Stimulated activated CD8-positive, alpha-beta memory T cell treated with anti-CD3 and anti-CD28 coated beads, Interleukin-12 subunit alpha, Interleukin-12 subunit beta, amount 100 ng/mL, for 1 hour (primary cell): Measurements from ENCODE around the gene RPL27.
A peak's percentile ranks its signal among the peaks of the same experiment; 100 is the strongest.

Experiments used
- DNase-seq: peaks from one replicate; pipeline ENCODE4 v3.0.0-alpha.2; 2020; ENCODE audit warnings: low read depth

The RPL27 gene

DNA sequence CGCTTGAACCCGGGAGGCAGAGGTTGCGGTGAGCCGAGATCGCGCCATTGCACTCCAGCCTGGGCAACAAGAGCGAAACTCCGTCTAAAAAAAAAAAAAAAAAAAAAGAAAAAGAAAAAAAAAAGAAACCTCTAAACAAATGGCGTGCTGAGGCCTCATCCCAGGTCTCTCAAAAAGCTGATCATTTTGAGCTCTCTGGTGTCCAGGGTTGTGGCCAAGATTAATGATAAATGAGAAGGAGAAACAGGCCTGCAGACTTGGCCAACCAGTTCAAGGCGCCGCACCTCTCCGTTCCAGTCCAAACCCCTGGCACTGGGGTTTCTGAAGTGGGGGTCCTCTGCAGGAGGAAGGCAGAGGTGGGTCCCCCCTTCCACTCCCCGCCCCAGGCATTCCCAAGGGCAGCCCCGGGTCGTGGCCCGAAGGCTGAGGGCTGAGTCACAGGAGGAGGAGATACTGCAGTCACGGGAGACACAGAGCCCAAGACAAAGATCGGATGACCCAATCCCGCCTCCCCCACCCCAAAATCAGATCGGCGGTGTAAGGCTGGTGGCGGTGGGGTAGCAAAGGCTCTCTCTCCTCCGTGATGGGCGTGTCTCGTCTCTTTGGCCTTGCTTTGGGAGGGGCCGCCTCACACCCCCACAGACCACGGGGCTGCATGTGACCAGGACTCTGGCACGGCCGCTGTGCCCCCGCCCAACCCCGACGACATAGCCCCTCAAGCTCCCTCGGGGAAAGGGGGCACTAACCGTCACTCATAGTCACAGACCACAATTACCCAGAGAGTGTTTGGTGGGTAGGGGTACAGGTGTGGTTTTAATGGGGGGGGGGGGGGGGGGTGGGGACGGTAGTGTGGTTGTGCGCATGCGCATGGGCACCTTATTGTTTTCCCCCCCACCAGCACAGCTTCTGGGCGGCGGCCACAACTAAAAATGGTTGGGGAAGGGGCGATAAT lies 22.8 kb downstream of the RPL27 start:
- DNase-seq: no peak

DNA sequence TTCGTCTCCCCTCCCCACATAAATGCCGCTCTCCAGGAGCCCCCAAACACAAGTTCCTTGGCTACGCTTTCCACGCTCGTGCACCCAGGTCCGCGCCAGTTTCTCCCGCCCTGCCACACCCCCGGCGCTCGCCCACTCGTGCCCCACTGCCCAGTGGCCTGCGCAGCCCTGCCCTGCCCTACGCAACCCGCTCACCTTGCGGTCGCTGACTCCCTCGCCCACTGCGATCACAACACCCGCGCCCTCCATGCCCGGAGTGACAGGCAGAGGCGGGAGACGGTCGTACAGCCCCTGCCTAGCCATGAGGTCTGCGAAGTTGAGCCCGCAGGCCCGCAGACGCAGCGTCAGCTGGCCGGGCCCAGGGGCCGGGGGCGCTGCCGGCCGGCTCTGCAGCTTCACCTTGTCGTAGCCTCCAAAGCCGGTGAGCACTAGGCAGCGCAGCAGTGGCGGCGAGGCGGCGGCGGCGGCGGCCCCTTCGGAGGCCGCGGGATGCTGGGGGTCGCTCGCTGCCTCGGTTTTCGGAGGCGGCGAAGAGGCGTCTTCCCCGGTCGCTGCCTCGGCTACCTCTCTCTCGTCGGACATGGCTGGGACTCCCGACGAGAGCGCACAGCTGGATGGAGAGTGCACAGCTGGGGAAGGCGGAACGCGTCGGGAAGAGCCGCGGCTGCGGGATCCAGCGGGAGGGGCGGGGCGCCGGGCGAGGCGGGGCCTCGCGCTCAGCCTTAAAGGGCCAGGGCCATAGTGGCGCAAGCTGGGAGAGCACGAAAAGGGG lies 23.7 kb downstream of the RPL27 start, which contains the start of gene VAT1:
VAT1 (minus strand) TSS at position 645 of the 772 bp plus-strand sequence; CDS start at position 582, 63 bp downstream.
- DNase-seq: peak; percentile 37

DNA sequence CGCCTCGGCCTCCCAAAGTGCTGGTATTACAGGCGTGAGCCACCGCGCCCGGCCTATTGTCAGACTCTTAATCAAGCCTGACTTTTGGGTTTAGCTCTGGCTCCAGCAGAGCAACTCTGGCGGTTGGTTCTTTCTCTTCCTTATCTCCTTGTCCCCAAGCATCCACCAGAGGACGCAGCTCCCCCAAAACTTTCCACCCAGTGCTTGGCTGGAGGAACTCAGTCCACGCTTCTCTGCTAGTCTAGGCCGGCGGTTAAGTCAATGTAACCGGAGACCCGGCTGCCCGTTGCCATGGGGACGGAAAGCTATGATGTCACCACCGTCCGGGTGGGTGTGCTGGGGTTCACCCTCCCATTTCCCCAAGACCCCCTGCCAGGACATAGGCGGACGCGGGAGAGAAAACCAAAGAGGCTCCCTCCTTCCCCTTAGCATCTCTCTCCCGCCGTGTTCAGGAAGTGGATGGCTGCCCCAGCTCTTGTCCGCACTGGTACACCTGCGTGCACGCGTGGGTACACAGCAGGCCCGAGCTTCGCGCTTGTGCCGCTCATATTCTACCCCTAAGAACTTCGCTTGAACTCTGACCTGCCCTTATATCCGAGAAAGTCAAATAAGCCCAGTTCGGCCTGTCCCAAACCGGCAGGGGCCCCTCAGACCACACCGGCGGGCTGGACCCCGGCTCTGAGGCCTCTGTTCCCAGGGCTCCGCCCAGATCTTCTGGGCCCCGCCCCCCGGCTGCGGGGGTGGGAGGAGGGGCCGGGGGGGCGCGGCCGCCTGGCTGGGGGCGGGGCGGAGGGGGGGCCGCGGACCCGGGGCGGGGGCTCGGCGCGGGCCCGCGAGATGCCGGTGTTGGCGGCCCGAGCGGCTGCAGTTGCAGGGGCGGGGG lies 26.4 kb downstream of the RPL27 start, which contains the start of gene RND2:
RND2 (plus strand) TSS at position 825 of the 883 bp plus-strand sequence. CDS start 117 bp downstream, outside the sequence.
- DNase-seq: peak; percentile 75

DNA sequence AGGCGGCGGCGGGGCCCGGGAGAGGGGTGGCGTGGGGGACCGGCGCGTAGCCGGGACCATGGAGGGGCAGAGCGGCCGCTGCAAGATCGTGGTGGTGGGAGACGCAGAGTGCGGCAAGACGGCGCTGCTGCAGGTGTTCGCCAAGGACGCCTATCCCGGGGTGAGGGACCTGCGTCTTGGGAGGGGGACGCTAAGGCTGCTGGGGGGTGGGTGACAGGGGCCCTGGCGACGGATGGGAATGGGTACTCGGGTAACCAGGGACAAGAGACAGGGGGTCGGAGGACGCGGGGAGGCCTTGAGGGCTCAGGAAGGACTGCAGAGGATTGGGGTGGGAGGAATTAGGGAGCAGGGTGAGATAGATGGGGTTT lies 27.1 kb downstream of the RPL27 start:
- no peak for DNase-seq

DNA sequence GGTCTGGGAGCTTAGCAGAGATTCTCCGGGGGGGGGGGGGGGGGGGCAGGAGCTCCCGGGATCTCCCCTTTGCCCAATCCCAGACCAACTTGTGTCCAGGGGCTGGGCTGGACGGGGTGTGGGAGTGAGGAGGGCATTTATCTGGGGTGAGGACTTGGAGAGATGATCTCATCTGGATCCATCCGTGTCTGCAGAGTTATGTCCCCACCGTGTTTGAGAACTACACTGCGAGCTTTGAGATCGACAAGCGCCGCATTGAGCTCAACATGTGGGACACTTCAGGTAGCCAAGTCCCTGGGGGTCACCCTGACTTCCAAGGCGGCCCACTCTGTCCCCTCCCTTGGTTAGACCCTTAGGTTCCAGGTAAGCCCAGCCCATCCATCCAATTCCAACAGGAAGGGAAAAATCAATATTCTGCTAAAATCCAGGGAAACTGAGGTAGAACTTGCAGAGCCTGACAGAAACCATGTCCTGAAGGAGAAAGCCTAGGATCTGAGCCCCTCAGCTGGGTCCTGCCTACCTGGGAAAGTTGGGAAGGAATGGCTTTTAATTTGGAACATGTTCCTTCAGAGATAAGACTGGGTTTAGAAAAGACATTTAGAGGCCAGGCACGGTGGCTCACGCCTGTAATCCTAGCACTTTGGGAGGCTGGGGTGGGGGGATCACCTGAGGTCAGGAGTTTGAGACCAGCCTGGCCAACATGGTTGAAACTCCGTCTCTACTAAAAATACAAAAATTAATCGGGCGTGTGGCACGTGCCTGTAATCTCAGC lies 27.7 kb downstream of the RPL27 start:
- no peak for DNase-seq

DNA sequence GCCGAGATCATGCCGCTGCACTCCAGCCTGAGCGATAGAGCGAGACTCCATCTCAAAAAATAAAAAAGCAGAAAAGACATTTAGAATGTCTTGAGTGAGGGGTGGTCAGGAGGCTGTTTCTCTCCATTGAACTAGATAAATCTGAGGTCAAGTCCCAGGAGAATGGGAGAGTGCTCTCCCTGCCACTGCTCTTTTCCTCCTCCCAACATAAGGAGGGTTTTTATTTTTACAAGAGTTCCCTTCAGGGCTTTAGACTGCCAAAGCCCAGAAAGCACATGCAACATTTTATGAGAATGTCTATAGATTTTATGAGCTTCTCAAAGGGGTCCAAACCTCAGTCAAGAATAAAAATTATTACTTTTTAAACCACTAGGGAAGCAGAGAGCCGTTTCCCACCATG lies 28.4 kb downstream of the RPL27 start:
- no peak for DNase-seq

DNA sequence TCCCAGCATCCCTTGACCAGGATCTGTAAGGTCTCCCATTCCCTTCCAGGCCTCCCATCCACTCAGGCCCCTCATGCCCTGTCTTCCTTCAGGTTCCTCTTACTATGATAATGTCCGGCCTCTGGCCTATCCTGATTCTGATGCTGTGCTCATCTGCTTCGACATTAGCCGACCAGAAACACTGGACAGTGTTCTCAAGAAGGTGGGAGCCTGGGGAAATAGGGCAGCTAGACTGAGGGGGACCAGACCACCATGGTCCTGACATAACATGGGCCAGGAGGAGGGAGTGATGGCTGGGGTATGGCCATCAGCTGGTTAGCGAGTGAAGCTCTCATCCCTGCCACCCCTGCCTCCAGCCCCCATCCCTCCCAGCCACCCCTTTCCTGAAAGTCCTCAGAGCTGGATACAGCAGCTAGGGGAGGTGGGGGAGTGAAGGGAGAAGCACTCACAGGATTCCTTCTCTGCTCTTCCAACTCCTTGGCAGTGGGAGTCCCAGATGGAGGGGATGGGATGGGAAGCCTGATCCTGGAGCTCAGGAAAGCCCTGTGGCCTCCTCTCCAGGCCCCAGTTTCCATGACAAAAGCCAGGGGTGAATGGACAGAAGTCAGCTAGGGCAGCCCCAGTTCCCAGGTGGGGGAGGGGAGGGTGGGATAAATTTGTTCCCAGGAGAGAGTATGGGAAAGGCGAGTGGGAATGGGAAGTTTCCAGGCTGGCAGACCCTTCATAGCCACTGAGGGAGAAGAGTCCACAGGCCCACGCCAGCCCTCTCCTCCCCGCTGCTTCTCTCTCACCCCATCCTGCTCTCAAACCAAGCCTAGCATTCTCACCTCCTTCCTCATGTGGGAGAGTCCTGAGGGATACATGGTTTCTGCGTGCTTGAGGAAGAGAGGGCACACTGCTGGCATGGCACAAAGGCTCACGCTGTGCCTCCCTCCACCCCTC lies 29.1 kb downstream of the RPL27 start:
- DNase-seq: no peak

DNA sequence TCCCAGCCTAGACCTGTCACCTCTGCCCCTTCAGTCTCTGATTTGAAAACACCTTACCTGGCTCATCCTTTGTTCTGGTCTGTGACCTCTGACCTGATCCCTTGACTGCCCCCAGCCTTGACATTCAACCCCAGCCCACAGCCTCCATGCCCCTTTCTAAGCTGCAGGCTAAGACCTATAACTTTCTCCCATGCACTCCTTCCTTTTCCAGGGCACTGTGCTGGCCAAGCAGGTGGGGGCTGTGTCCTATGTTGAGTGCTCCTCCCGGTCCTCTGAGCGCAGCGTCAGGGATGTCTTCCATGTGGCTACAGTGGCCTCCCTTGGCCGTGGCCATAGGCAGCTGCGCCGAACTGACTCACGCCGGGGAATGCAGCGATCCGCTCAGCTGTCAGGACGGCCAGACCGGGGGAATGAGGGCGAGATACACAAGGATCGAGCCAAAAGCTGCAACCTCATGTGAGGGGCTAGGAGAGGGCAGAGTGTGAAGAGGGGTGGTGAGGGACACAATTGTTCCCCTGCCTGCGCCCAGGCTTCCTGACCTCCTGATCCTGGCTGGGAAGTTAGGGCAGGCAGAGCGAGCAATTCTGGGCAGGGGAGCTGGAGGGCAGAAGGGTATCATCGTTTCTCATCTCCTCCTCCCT lies 30.1 kb downstream of the RPL27 start:
- DNase-seq: no peak

DNA sequence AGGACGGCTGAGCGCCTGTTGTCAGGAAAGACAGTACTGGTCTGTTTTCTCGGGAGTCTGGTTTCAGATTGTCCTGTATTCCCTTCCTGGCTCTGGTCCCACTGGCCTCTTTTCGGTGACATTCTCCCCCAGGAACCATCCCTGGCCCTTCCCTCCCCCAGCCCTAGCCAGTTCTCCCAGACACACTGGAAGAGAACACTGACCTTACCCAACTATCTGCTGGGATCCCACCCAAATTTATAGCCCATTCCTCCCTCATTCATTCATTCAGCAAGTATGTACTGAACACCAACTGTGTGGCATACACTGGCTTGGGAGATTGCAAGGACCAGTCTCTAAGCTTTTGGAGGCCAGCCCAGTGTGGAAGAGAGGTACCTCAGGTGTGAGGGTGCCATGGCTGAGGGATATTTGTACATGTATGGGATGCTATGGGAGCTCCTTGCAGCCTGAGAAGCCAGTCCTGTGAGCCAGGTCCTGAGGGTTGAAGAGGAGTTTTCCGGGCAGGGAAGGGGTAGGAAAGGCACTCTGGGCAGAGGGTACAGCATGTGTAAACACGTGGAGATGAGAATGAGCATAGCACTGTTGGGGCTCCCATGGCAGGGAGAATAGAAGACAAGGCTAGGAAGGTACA lies 32.0 kb downstream of the RPL27 start:
- DNase-seq: no peak

DNA sequence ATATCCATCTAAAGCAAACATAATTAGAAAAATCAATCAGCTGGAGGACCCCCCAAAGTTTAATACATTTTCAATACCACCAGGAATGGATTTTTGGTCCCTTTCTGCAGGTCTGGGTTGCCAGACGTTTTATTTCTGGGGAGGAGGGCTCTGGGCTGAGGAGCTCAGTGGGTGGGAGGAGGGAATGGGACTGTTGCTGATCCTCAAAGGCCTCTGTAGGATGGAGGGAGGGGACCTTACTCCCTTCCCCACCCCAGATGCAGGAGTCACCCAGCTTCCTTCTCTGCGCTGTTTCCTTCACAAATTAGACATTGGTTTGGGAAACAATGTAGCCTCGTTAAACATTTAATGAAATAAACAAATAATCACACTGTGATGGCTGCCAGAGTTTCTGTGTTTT lies 33.4 kb downstream of the RPL27 start:
- DNase-seq: no peak

DNA sequence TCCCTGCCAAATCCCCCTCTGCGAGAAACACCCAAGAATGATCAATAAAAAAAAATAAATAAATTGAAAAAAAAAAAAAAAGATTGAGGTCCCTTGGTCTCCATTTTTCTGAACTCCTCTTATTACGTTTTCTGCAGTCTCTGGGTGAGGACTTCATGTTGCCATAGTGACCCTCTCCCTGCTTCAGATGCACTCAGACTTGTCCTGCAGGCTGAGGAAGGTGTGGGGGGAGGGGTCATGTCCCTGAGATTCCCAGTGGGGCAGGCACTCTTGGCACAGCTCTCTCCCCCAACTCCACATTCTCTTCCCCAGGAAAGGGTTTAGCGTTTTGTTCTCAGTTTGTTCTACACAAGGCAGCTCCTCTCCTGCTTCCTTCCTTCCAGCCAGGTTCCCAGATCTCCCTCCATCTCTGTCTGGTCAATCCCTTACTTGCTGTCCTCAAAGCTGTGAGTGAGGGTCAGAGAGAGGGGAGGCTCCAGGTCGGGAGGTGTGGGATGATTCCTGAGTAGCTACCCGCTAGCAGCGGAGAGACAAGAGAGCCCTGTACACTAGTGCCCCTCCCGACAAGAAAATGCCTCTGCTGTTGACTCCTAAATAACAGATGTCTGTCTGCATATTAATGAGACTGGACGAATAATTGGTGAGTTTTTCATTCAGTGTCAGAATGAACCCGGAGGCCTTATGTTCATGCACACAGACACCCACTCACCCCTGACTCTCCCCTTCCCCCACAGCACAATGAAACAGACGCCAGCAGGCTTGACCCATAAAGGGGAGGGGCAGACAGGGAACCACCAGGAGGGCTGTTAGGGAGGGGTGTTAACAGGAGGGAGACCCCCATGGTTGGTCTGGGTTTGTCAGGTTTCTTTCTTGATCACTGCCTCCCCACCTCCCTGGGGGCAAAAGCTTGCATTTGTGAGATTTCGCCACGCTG lies 36.0 kb downstream of the RPL27 start:
- no peak for DNase-seq

DNA sequence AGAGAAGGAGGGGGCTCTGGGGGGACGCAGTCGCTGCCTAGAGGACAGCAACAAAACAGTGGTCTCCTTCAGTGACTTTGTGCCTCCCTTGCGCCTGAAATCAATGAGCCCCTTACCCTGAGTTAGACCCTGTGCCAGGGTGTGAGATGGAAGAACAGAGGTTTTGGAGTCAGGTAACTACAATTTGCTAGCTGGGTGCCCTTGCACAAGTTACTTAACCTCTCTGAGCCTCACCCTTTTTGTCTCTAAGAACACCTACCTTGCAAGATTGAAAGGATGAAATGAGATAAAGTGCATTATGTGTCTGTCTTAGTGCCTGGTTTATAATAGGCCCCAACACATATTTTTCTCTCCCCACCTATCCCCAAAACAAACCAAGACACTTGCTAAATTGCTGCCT lies 36.7 kb downstream of the RPL27 start:
- DNase-seq: no peak

DNA sequence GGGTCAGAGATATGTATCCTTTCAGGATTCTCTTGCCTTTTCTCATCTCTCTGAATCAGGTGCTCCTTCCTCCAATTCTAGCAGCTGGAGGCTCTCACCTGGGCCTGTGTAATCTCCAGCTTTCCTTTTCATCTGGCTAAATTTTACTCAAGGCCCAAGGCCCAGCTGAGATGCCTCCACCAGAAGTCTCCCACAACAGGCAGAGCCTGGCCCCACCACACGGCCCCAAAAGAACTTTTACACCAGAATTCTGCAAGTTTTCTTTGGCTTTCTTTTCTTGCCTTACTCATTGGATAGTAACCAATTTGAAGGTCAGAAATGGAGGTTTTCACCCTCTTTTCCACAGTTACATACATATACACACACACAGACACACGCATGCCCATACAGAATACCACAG lies 41.4 kb downstream of the RPL27 start:
- no peak for DNase-seq

DNA sequence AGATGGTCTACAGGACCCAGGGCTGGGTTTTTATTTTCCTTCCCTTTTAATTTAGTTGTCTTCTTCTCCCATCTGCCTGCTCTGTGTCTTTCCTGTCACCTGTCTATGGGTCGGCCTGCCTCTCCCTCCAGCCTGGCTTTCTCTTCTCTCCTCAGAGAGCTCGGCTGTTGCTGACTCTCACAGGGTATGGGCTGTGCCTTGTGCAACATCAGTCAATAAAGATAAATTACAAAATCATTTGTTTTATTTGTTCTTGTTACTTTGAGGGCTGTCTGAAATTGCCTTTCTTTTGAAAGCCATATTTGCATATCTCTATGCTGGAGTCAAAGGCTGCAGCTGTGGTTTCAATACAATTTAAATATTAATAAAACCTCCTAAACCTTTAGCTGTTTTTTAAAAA lies 42.4 kb downstream of the RPL27 start:
- no peak for DNase-seq

DNA sequence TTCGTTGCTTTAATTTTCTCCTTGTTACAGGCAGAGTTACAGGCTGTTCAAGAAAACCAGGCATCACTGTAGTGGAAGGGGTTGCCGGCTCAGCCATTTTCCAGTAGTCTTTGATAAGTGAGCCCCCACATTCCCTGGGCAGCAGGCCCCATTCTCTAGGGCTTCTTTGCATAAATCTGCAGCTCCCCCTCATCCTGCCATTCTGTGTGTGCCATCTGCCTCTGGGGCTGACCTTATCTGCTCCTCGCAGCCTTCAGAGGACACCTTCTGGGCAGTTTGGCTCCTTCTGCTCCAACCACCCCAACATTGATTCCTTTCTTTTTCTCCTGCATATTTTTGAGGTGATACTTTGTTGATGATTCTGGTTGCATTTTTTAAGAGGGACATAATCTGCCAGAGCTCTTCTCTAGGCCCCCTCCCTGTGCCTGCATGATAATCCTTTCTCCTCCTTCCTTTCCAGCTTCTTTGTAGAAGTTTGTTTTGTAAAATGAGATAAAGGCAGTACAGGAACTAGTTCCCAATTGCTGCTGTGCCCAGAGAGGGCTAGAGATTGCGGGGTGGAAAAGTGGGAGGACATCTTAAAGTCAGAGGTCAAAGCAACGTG lies 43.9 kb downstream of the RPL27 start:
- DNase-seq: no peak

DNA sequence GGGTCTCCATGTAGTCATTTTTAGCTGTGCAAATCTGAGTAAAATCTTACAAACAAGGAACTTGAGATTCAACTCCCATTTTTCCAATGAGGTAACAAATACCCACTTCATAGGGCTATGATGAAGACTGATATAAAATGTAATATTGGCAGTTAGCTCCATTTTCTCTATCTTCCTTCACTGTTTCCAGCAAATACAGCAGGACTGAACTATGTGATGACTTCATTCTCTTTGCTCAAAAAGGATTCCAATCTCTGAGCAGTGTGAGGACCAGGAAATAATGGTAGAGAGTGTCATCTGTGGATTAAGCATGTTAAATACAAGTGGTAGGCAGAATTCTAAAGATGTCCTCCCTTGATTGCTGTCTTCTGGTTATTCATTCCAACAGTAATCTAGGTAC lies 45.1 kb downstream of the RPL27 start:
- DNase-seq: no peak

DNA sequence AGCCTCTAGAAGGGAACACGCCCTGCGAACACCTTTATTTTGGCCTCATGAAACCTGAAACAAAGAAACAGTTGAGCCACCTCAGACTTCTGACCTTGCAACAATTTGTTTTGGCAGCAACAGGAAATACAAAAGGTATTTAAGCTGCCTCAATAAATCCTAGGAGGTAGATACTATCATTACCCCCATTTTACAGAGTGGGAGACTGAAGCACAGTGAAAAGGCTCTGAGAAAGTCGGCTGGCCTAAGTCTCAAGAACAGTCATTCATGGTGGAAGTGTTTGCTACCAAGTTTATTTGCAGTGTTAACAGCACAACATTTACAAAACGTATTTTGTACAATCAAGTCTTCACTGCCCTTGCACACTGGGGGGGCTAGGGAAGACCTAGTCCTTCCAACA lies 45.8 kb downstream of the RPL27 start:
- DNase-seq: no peak

DNA sequence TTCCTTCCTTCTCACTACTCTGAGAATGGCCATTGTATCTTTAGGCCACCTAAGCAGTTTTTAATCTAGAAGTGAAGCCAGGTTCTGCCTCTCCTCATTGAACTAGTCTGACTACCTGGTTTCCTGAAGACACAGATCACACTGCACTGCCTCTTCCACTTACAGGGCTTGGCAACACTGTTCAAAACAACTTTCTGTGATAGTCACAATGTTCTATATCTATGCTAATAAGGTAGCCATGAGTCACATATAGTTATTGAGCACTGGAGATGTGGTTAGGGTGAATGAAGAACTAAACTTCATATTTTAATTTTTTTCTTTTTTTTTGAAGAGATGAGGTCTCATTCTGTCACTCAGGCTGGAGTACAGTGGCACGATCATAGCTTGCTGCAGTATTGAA lies 53.8 kb downstream of the RPL27 start:
- DNase-seq: no peak
